PC-3 (cell line): Measurements from ENCODE around the gene MAST4.

Experiments
- EZH2phosphoT487 ChIP-seq: fragments of 300-600 bp; sonication (generic); IDR thresholded peaks from 2 replicates; pipeline ENCODE4 v1.6.1; 2018; ENCODE audit warnings: mild to moderate bottlenecking, antibody characterized with exemption, low read length, borderline replicate concordance
- TF ChIP-seq, protein P1 (sequence below): fragments of 300-600 bp; sonication (generic); conservative IDR thresholded peaks from 2 replicates; pipeline ENCODE4 v1.5.1; 2017; ENCODE audit warnings: antibody characterized with exemption, low read depth, mild to moderate bottlenecking, low read length

DNA sequence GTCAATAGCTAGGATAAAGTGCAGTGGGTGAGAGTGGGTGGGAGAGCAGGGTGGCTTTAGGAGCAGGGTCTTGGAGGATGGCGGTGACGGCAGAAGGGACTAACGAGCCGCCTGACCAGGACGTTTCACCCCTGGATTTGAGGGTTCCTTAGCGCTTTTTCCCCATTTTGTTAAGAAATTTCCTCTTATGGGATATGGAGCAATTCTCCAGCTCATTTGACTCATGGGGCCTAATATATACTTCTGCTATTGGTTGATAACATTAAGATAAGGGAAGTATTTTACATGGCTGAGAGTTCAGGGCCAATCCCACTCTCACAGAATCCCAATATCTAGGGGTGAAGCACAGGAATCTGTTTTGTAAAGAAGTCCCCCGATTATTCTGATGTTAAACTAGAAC, 582.8 kb downstream of the MAST4 start:
- TF ChIP-seq, protein P1, sequence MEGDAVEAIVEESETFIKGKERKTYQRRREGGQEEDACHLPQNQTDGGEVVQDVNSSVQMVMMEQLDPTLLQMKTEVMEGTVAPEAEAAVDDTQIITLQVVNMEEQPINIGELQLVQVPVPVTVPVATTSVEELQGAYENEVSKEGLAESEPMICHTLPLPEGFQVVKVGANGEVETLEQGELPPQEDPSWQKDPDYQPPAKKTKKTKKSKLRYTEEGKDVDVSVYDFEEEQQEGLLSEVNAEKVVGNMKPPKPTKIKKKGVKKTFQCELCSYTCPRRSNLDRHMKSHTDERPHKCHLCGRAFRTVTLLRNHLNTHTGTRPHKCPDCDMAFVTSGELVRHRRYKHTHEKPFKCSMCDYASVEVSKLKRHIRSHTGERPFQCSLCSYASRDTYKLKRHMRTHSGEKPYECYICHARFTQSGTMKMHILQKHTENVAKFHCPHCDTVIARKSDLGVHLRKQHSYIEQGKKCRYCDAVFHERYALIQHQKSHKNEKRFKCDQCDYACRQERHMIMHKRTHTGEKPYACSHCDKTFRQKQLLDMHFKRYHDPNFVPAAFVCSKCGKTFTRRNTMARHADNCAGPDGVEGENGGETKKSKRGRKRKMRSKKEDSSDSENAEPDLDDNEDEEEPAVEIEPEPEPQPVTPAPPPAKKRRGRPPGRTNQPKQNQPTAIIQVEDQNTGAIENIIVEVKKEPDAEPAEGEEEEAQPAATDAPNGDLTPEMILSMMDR, result no peak
- no peak for TF ChIP-seq EZH2phosphoT487
